Endothelial cell of umbilical vein (primary cell): ENCODE measurements around the gene HAGH. TPM values are rescaled to one million over a fixed set of nuclear protein-coding genes. Genes with fewer than 3 reads are reported as not detected.

Source experiments
- BruUV-seq: library from RNA; stranded (reverse); fragments of 400-500 nt; replicated peaks from 2 replicates; lab custom pipeline; 2021; lab: Mats Ljungman, UMichigan
- CTCF ChIA-PET: fragments of 300-600, 350-600 bp; sonication (Branson Sonifier 250); formaldehyde crosslinking; loops from one replicate; lab custom pipeline; 2021; ENCODE audit warnings: antibody characterized with exemption, inconsistent platforms; lab: Charles Lee
- POLR2A ChIA-PET: fragments of 300-600, 350-600 bp; sonication (Branson Sonifier 250); formaldehyde crosslinking; loops from one replicate; lab custom pipeline; 2021; ENCODE audit warnings: antibody characterized with exemption, inconsistent platforms; lab: Charles Lee
- DNase-seq: peaks from one replicate; pipeline ENCODE4 v3.0.0-alpha.2; 2011; ENCODE audit warnings: low read depth, low spot score
- FAIRE-seq: peaks from 2 replicates; lab custom pipeline; 2011; peaks lifted over from hg19 to GRCh38; lab: Jason Lieb, UNC
- H2AFZ ChIP-seq: 2 replicates; pipeline ENCODE4 v1.6.0; 2012; ENCODE audit warnings: low read depth, low read length, control low read depth, inconsistent platforms
- H3K27ac ChIP-seq: 2 replicates; pipeline ENCODE4 v1.5.1; 2011; ENCODE audit warnings: low read depth, mild to moderate bottlenecking, control low read depth, low read length, moderate library complexity; ENCODE audit not compliant: insufficient read depth
- H3K27me3 ChIP-seq, 2 experiments: 2 replicates each; pipeline versions ENCODE4 v1.6.0 to v1.6.1; 2011; ENCODE audit warnings: low read length in 2 of 2, mixed read lengths in 1 of 2; ENCODE audit not compliant: control insufficient read depth in 2 of 2, insufficient read depth in 2 of 2
- H3K36me3 ChIP-seq, 2 experiments: 2 replicates in 1 of 2; 3 replicates in 1 of 2; pipeline ENCODE4 v1.5.1; 2011; ENCODE audit warnings: low read length in 2 of 2, mild to moderate bottlenecking in 1 of 2, moderate library complexity in 1 of 2; ENCODE audit not compliant: control insufficient read depth in 2 of 2, insufficient read depth in 2 of 2; ENCODE audit errors: extremely low read depth in 1 of 2
- H3K4me1 ChIP-seq: 3 replicates; pipeline ENCODE4 v1.5.1; 2011; ENCODE audit warnings: mild to moderate bottlenecking, low read length; ENCODE audit not compliant: control insufficient read depth, insufficient read depth; ENCODE audit errors: extremely low read depth
- H3K4me2 ChIP-seq: 2 replicates; pipeline ENCODE4 v1.6.1; 2011; ENCODE audit warnings: low read length, control low read depth, mixed read lengths; ENCODE audit not compliant: insufficient read depth
- H3K4me3 ChIP-seq, 3 experiments: fragments of 200-600 bp in 1 of 3; sonication (generic), shearing (Covaris generic) in 1 of 3; replicated peaks in 1 of 3; 2 replicates each; pipeline ENCODE4 v1.5.1; 2011 to 2016; ENCODE audit warnings: control low read depth in 3 of 3, low read length in 3 of 3, mild to moderate bottlenecking in 2 of 3, inconsistent platforms in 1 of 3, low read depth in 1 of 3, moderate library complexity in 1 of 3; ENCODE audit not compliant: insufficient read depth in 1 of 3
- H3K79me2 ChIP-seq: 2 replicates; pipeline ENCODE4 v1.6.0; 2012; ENCODE audit warnings: low read length, inconsistent platforms; ENCODE audit not compliant: control insufficient read depth, insufficient read depth
- H3K9ac ChIP-seq: replicated peaks from 2 replicates; pipeline ENCODE3; 2011; ENCODE audit warnings: low read length, control low read depth; ENCODE audit not compliant: insufficient read depth; ENCODE audit errors: extremely low read depth
- H3K9me1 ChIP-seq: replicated peaks from 3 replicates; pipeline ENCODE4 v1.6.0; 2011; ENCODE audit warnings: mild to moderate bottlenecking, low read length; ENCODE audit not compliant: control insufficient read depth, insufficient read depth; ENCODE audit errors: extremely low read depth
- H3K9me3 ChIP-seq: replicated peaks from 2 replicates; pipeline ENCODE4 v1.5.1; 2012; ENCODE audit warnings: low read length, inconsistent platforms; ENCODE audit not compliant: control insufficient read depth, insufficient read depth
- H4K20me1 ChIP-seq: replicated peaks from 2 replicates; pipeline ENCODE3; 2011; ENCODE audit warnings: mild to moderate bottlenecking, low read length; ENCODE audit not compliant: control insufficient read depth, insufficient read depth; ENCODE audit errors: extremely low read depth
- EZH2 ChIP-seq: IDR thresholded peaks from 2 replicates; pipeline ENCODE4 v1.6.1; 2012; ENCODE audit warnings: borderline replicate concordance, low read depth, mild to moderate bottlenecking, moderate library complexity, low read length, inconsistent platforms; ENCODE audit not compliant: severe bottlenecking
- FOS ChIP-seq: IDR thresholded peaks from 2 replicates; pipeline ENCODE4 v1.6.1; 2011; ENCODE audit warnings: mild to moderate bottlenecking, low read length, moderate library complexity, borderline replicate concordance; ENCODE audit not compliant: insufficient read depth
- GATA2 ChIP-seq: IDR thresholded peaks from 2 replicates; pipeline ENCODE4 v1.7.0; 2011; ENCODE audit warnings: low read depth, mild to moderate bottlenecking, moderate library complexity, mixed read lengths, low read length; ENCODE audit not compliant: insufficient read length, insufficient read depth
- JUN ChIP-seq: IDR thresholded peaks from 2 replicates; pipeline ENCODE4 v1.6.1; 2011; ENCODE audit warnings: borderline replicate concordance, low read depth; ENCODE audit not compliant: insufficient read length, insufficient read depth
- MYC ChIP-seq: IDR thresholded peaks from one replicate; pipeline ENCODE4 v1.6.1; 2011; ENCODE audit warnings: mild to moderate bottlenecking, low read depth, low read length
- POLR2A ChIP-seq: IDR thresholded peaks from 2 replicates; pipeline ENCODE4 v1.6.1; 2012; ENCODE audit warnings: low read depth, mild to moderate bottlenecking, control low read depth, low read length
- POLR2AphosphoS5 ChIP-seq: IDR thresholded peaks from 2 replicates; pipeline ENCODE4 v1.6.1; 2012; ENCODE audit warnings: low read depth, mild to moderate bottlenecking, control low read depth, low read length, moderate library complexity; ENCODE audit not compliant: insufficient read depth
- dilution Hi-C: fragments of 300-500 bp; cut with MboI; formaldehyde crosslinking; loops from one replicate; pipeline ENCODE4 v1.15.0; 2019; ENCODE audit warnings: low sequenced_read_pairs; ENCODE audit not compliant: extremely low pct_ligation_motif_present
- intact Hi-C: fragments of 100-400 bp; cut with micrococcal nuclease; formaldehyde crosslinking; loops from one replicate; pipeline ENCODE4 v1.10.0; 2022
- polyA plus RNA-seq, 4 experiments: library from polyadenylated mRNA; depleted of rRNA in 3 of 4; stranded (reverse) in 3 of 4; unstranded in 1 of 4; fragments of >200 nt; gene quantifications; 2 replicates each; pipeline versions ENCODE4 v1.2.1 to v1.2.3, GENCODE V29; 2011 to 2012; ENCODE audit warnings: missing spikeins in 1 of 4
- total RNA-seq: library from RNA; stranded (reverse); gene quantifications from 2 replicates; pipeline ENCODE4 v1.2.3, GENCODE V29; 2021
- TF ChIP-seq, protein P1 (sequence below): IDR thresholded peaks from 2 replicates; pipeline ENCODE4 v1.6.1; 2011; ENCODE audit not compliant: insufficient read depth, insufficient read length
- TF ChIP-seq, protein P2 (sequence below), 2 donors: IDR thresholded peaks; 1 replicate in 1 of 2; 2 replicates in 1 of 2; pipeline ENCODE4 v1.5.1; 2011; ENCODE audit warnings: low read length in 2 of 2, mild to moderate bottlenecking in 2 of 2, moderate library complexity in 2 of 2, control low read depth in 1 of 2, inconsistent platforms in 1 of 2, low read depth in 1 of 2; ENCODE audit not compliant: insufficient read depth in 1 of 2; ENCODE audit errors: extremely low read depth in 1 of 2

The HAGH gene
- total and polyA plus RNA-seq, 2 donors (not counting 3 experiments of a cell fraction or from before 2014, with no cell fraction given) = 54.3 to 84.2 TPM

DNA sequence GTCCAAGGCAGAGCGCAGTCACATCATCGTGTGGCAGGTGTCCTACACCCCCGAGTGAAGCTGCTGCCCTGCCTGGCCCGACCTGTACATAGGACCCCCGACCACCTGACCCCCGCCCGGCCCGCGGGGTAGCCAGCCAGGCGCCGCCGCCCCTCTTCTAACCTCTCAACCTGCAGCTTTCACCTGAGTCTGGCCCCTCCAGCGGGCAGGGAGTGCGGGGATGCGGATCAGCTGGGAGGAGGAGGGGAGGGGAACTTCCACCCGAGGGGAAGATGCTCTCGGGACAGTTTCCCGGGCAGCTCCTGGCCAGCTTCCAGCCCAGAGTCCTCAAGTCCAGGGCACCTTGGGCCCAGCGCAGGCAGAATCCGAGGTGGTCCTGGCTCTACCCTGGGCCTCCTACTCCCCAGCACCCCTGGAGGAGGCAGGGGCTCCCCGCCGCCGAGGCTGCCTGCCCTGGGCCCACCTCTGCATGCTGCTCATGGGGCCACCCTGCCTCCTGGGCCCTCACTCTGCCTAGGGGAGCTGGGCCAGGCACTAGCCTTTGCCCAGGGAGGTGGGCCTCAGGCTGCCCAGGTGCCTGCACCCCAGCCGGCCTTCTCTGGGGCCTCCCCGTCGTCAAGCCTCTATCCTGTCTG is 57.7 kb downstream of the HAGH start:
- H3K9ac ChIP-seq = no peak overlapping the region
- no peaks in the 10 kb centered on the region for H3K9me3 ChIP-seq
- no peak overlapping the region for H3K4me3 ChIP-seq
- dilution Hi-C loops = no loop called here
- H2AFZ ChIP-seq = no peak overlapping the region
- H3K27me3 ChIP-seq = no peaks in the 10 kb centered on the region
- CTCF ChIA-PET = interaction anchor here (1.3 to 1.5 kb wide), 2 partner anchors 63 to 275 kb away, joined by 3 to 5 read pairs; partner anchors contain the start of gene MAPK8IP3
- no peak overlapping the region for H3K4me2 ChIP-seq
- no peak overlapping the region for H3K27ac ChIP-seq
- peaks cover 10% of the 10 kb centered on the region for H3K79me2 ChIP-seq
- POLR2A ChIA-PET = interaction anchor here (1.3 kb wide), 1 partner anchor 14 kb away, joined by 3 read pairs; the partner anchor contains the start of genes NUBP2 and SPSB3
- no TSS peak for BruUV-seq
- H3K9me1 ChIP-seq = no peaks in the 10 kb centered on the region
- H4K20me1 ChIP-seq = no peaks in the 10 kb centered on the region
- TF ChIP-seq EZH2 (no peak), POLR2AphosphoS5 (no peak), GATA2 (no peak), POLR2A (no peak), FOS (no peak), MYC (no peak), JUN (no peak)
- TF ChIP-seq, protein P1, sequence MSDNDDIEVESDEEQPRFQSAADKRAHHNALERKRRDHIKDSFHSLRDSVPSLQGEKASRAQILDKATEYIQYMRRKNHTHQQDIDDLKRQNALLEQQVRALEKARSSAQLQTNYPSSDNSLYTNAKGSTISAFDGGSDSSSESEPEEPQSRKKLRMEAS = no peak
- TF ChIP-seq, protein P2, sequence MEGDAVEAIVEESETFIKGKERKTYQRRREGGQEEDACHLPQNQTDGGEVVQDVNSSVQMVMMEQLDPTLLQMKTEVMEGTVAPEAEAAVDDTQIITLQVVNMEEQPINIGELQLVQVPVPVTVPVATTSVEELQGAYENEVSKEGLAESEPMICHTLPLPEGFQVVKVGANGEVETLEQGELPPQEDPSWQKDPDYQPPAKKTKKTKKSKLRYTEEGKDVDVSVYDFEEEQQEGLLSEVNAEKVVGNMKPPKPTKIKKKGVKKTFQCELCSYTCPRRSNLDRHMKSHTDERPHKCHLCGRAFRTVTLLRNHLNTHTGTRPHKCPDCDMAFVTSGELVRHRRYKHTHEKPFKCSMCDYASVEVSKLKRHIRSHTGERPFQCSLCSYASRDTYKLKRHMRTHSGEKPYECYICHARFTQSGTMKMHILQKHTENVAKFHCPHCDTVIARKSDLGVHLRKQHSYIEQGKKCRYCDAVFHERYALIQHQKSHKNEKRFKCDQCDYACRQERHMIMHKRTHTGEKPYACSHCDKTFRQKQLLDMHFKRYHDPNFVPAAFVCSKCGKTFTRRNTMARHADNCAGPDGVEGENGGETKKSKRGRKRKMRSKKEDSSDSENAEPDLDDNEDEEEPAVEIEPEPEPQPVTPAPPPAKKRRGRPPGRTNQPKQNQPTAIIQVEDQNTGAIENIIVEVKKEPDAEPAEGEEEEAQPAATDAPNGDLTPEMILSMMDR (IDR thresholded peaks at IDR 0.05; ENCODE audit: extremely low read depth in 1 of 2, insufficient read depth in 1 of 2, low read depth in 1 of 2, low read length in 2 of 2) = no peak
- no peak for FAIRE-seq
- intact Hi-C loops = no loop called here
- peaks cover 12% of the 10 kb centered on the region for H3K4me1 ChIP-seq
- DNase-seq = no peak
- H3K36me3 ChIP-seq = peaks cover 3 to 40% of the 10 kb centered on the region in 2 experiments
